Omental fat pad (tissue), 4 donors: ENCODE measurements around the gene NOTO. TPM values are rescaled to one million over a fixed set of nuclear protein-coding genes. Genes with fewer than 3 reads are reported as not detected.

Source experiments
- ATAC-seq: fragments of 150-250 bp; one replicate; pipeline ENCODE4 v1.9.1; 2016; ENCODE audit warnings: mild to moderate bottlenecking, moderate library complexity; ENCODE audit not compliant: low FRiP score
- DNase-seq: peaks from one replicate; pipeline ENCODE4 v3.0.0-alpha.2; 2019; ENCODE audit warnings: low spot score
- CTCF ChIP-seq, 3 donors: fragments of 450-650 bp; IDR thresholded peaks; one replicate each; pipeline ENCODE4 v1.5.1; 2016 to 2017; ENCODE audit warnings: antibody characterized with exemption in 3 of 3, mild to moderate bottlenecking in 3 of 3, moderate library complexity in 2 of 3
- total RNA-seq, 4 donors: library from RNA; depleted of rRNA; stranded (reverse); fragments of >200 nt; gene quantifications; one replicate each; pipeline ENCODE4 v1.1.0, GENCODE V29; 2016

Gene NOTO
- total RNA-seq, 4 donors from 2014 or later, result not detected

GRCh38 chr2:73258186-73258912 is 56.0 kb downstream of the NOTO start:
- ATAC-seq, result no peak

DNA sequence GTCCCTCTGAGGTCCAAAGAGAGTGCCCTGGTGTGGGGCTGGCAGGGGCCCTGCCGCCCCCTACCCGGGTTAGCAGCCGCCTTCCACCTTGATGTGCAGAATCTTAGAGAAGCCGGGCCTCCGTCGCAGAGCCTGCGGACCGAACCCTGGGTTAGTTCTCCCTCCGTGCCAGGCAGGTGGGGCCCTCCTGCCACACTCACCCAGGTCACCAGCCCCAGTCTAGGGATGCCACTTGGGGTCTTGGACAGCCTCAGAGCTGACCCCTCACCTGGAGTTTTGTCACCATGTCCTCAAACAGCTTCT is 56.5 kb downstream of the NOTO start:
- no peak for TF ChIP-seq CTCF (IDR thresholded peaks at IDR 0.05)
- ATAC-seq (no peak), DNase-seq (no peak)

More at GRCh38 chr2:73258186-73258912, 56.0 kb downstream of the NOTO start:
- TF ChIP-seq CTCF (IDR thresholded peaks at IDR 0.05), result no peak
- no peak for DNase-seq

GRCh38 chr2:73259276-73259675 is 56.9 kb downstream of the NOTO start:
- TF ChIP-seq CTCF (IDR thresholded peaks at IDR 0.05), result no peak
- ATAC-seq (no peak), DNase-seq (no peak)

- DNase-seq (no peak), ATAC-seq (no peak)
- no peak for TF ChIP-seq CTCF (IDR thresholded peaks at IDR 0.05)
Measured at GRCh38 chr2:73259704-73260337, 57.4 kb downstream of the NOTO start.

DNA sequence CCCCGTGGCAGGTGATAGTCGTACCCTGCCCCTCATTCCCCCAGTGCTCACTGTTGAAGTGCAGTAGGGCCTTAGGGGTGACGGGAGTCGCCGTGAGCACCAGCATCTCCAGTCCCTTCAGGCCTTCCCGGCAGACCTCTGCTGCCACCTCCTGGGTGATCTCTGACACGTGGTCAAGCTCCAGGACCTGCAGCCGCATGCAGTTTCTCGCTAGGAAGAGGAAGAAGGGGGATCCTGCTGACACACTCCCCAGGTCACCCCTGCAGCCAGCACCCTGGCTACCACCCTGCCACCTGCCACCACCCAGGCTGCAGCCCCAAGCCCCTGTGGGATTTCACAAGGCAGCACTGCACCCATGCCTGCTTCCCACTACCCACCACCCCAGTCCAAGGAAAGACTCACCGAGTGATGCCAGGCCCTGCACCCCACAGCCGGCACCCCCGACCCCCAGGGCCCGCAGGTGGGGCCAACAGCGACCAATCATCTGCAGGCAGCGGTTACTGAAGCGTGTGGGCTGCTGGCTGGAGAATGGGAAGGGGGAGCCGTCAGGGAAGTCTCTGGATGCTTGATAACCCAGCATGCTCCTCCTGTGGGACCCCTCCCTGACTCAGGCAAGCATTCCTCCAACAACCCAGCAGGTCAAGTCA is 58.1 kb downstream of the NOTO start:
- TF ChIP-seq CTCF (IDR thresholded peaks at IDR 0.05), result no peak
- DNase-seq (no peak), ATAC-seq (no peak)

Other genes with a start within 250 kb of the NOTO start
- 10 to 100 TPM in 2 of 4 donors, 1 to 10 TPM in 2; 5.1 to 15.6 (median 9.4) TPM for gene SFXN5, start 130.9 kb upstream of the NOTO start, total RNA-seq
- gene RAB11FIP5, start 89.6 kb upstream of the NOTO start, total RNA-seq, result 10 to 100 TPM; 16.6 to 40.1 (median 20.7) TPM
- 10 to 100 TPM; 14.6 to 27.0 (median 14.9) TPM for gene SMYD5, start 11.7 kb downstream of the NOTO start, total RNA-seq
- gene PRADC1, start 30.7 kb downstream of the NOTO start, total RNA-seq, result 10 to 100 TPM; 23.1 to 44.0 (median 38.5) TPM
- gene CCT7, start 31.7 kb downstream of the NOTO start, total RNA-seq, result 100 to 1,000 TPM; 187 to 208 (median 202) TPM
- 1 to 10 TPM; 1.1 to 3.1 (median 2.0) TPM for gene FBXO41, start 81.9 kb downstream of the NOTO start, total RNA-seq
- not detected for gene EGR4, start 91.0 kb downstream of the NOTO start, total RNA-seq
- gene ALMS1, start 183.3 kb downstream of the NOTO start, total RNA-seq, result 10 to 100 TPM; 18.9 to 36.1 (median 23.8) TPM